DOHH2 (cell line): ENCODE results near the gene MRPS12.

Source experiments
- CTCF ChIP-seq: fragments of 200-600 bp; sonication (generic); IDR thresholded peaks from one replicate; pipeline ENCODE4 v1.5.1; 2014; ENCODE audit warnings: antibody characterized with exemption, mild to moderate bottlenecking, low read depth, low read length; ENCODE audit not compliant: poor library complexity, severe bottlenecking
- EZH2phosphoT487 ChIP-seq: fragments of 200-600 bp; sonication (generic); IDR thresholded peaks from 2 replicates; pipeline ENCODE4 v1.6.1; 2017; ENCODE audit warnings: borderline replicate concordance, mild to moderate bottlenecking, antibody characterized with exemption, low read length, moderate library complexity, mixed read lengths

GRCh38 chr19:38917921-38918491 lies 12.7 kb upstream of the MRPS12 start:
- TF ChIP-seq CTCF (no peak), EZH2phosphoT487 (no peak)
